ENCODE measurements around the gene RCC1.
"Not testable (repeated sequence)": the region's sequence is repeated elsewhere in the genome, so short reads cannot be mapped to it uniquely, and the experiment has no call there.

The RCC1 gene

GRCh38 chr1:28505406-28506187 lies at the start of gene RCC1:
Gene RCC1 (plus strand): TSS chr1:28506043. CDS start chr1:28529867, 23,824 bp downstream.
- peak; percentile 96 for DNase-seq

- no peak for DNase-seq
Measured at GRCh38 chr1:28456078-28456477, 49.8 kb upstream of the RCC1 start.

- no peak for DNase-seq
Measured at GRCh38 chr1:28457678-28458077, 48.2 kb upstream of the RCC1 start.

GRCh38 chr1:28458237-28459228 lies 47.3 kb upstream of the RCC1 start:
- DNase-seq, result no peak

GRCh38 chr1:28466226-28466778 lies 39.5 kb upstream of the RCC1 start:
- no peak for DNase-seq

- DNase-seq, result no peak
Measured at GRCh38 chr1:28470146-28470545, 35.7 kb upstream of the RCC1 start.

GRCh38 chr1:28479497-28479896 lies 26.3 kb upstream of the RCC1 start:
- not testable (repeated sequence) for DNase-seq

GRCh38 chr1:28480308-28480707 lies 25.5 kb upstream of the RCC1 start:
- DNase-seq, result no peak

- no peak for DNase-seq
Measured at GRCh38 chr1:28482138-28482537, 23.7 kb upstream of the RCC1 start.

- no peak for DNase-seq
Measured at GRCh38 chr1:28482702-28483101, 23.1 kb upstream of the RCC1 start.

GRCh38 chr1:28494737-28495136 lies 11.1 kb upstream of the RCC1 start:
- no peak for DNase-seq

GRCh38 chr1:28499553-28499952 lies 6.3 kb upstream of the RCC1 start:
- no peak for DNase-seq

- no peak for DNase-seq
Measured at GRCh38 chr1:28501925-28502324, 3.9 kb upstream of the RCC1 start.

GRCh38 chr1:28503117-28503516 lies 2.7 kb upstream of the RCC1 start:
- DNase-seq, result no peak

- peak; percentile 23 for DNase-seq
Measured at GRCh38 chr1:28506907-28507246, 1.0 kb downstream of the RCC1 start.

GRCh38 chr1:28507247-28507645 lies 1.4 kb downstream of the RCC1 start:
- peak; percentile 54 for DNase-seq

GRCh38 chr1:28507646-28508434 lies 2.0 kb downstream of the RCC1 start:
- peak; percentile 41 for DNase-seq

- DNase-seq, result peak; percentile 40
Measured at GRCh38 chr1:28508435-28508754, 2.6 kb downstream of the RCC1 start.

GRCh38 chr1:28509705-28510272 lies 3.9 kb downstream of the RCC1 start:
- peak; percentile 62 for DNase-seq

GRCh38 chr1:28510273-28510969 lies 4.6 kb downstream of the RCC1 start:
- peak; percentile 62 for DNase-seq

- DNase-seq, result peak; percentile 60
Measured at GRCh38 chr1:28510970-28511440, 5.2 kb downstream of the RCC1 start.
